Neural progenitor cell (in vitro differentiated cells): ENCODE measurements around the gene SEC61A1. TPM values are rescaled to one million over a fixed set of nuclear protein-coding genes. Genes with fewer than 3 reads are reported as not detected.

Source experiments
- DNase-seq: peaks from one replicate; pipeline ENCODE4 v3.0.0-alpha.2; 2016; ENCODE audit warnings: low spot score
- H2AFZ ChIP-seq: fragments of 200-600 bp; sonication (generic); replicated peaks from 2 replicates; pipeline ENCODE4 v1.6.1; 2016; ENCODE audit warnings: antibody characterized with exemption
- H3F3A ChIP-seq: fragments of 200-600 bp; sonication (generic); 2 replicates; pipeline ENCODE4 v1.6.1; 2016; ENCODE audit warnings: antibody characterized with exemption, low read depth
- H3K27ac ChIP-seq: fragments of 200-600 bp; sonication (generic); 2 replicates; pipeline ENCODE4 v1.5.1; 2016; ENCODE audit warnings: mild to moderate bottlenecking
- H3K27me3 ChIP-seq: fragments of 200-600 bp; sonication (generic); 2 replicates; pipeline ENCODE4 v1.6.1; 2016; ENCODE audit warnings: mild to moderate bottlenecking, moderate library complexity
- H3K36me3 ChIP-seq: fragments of 200-600 bp; sonication (generic); 2 replicates; pipeline ENCODE4 v1.5.1; 2016
- H3K4me1 ChIP-seq: fragments of 200-600 bp; sonication (generic); 2 replicates; pipeline ENCODE4 v1.6.1; 2016; ENCODE audit warnings: mixed run types
- H3K4me2 ChIP-seq: fragments of 200-600 bp; sonication (generic); 2 replicates; pipeline ENCODE4 v1.6.1; 2016
- H3K4me3 ChIP-seq: fragments of 200-600 bp; sonication (generic); 2 replicates; pipeline ENCODE4 v1.5.1; 2016
- H3K79me2 ChIP-seq: fragments of 200-600 bp; sonication (generic); 2 replicates; pipeline ENCODE4 v1.6.1; 2016; ENCODE audit warnings: low read depth
- H3K9ac ChIP-seq: fragments of 200-600 bp; sonication (generic); 2 replicates; pipeline ENCODE4 v1.6.1; 2016
- H3K9me3 ChIP-seq: fragments of 200-600 bp; sonication (generic); 2 replicates; pipeline ENCODE4 v1.5.1; 2016; ENCODE audit warnings: low read depth
- H4K20me1 ChIP-seq: fragments of 200-600 bp; sonication (generic); 2 replicates; pipeline ENCODE4 v1.6.1; 2016; ENCODE audit warnings: low read depth
- H3K27ac Mint-ChIP-seq: 3 replicates; pipeline ENCODE4 v1.8.0; 2021; ENCODE audit warnings: mixed read lengths
- H3K27me3 Mint-ChIP-seq: 2 replicates; pipeline ENCODE4 v1.8.0; 2022; ENCODE audit warnings: low read depth, mild to moderate bottlenecking, inconsistent platforms, moderate library complexity, mixed read lengths; ENCODE audit not compliant: insufficient read depth
- H3K36me3 Mint-ChIP-seq: 3 replicates; pipeline ENCODE4 v1.8.0; 2021; ENCODE audit warnings: mixed read lengths
- H3K4me1 Mint-ChIP-seq: 3 replicates; pipeline ENCODE4 v1.8.0; 2021; ENCODE audit warnings: mixed read lengths
- H3K4me3 Mint-ChIP-seq: 3 replicates; pipeline ENCODE4 v1.8.0; 2021; ENCODE audit warnings: mild to moderate bottlenecking, moderate library complexity, mixed read lengths
- H3K9me3 Mint-ChIP-seq: 3 replicates; pipeline ENCODE4 v1.8.0; 2020; ENCODE audit warnings: mixed read lengths
- CTCF ChIP-seq: fragments of 200-600 bp; sonication (generic); IDR thresholded peaks from 2 replicates; pipeline ENCODE4 v1.5.1; 2017; ENCODE audit warnings: antibody characterized with exemption, mild to moderate bottlenecking
- EZH2 ChIP-seq: fragments of 200-600 bp; sonication (generic); IDR thresholded peaks from 2 replicates; pipeline ENCODE4 v1.6.1; 2017; ENCODE audit warnings: antibody characterized with exemption, mild to moderate bottlenecking, moderate library complexity
- EZH2phosphoT487 ChIP-seq: fragments of 200-600 bp; sonication (generic); IDR thresholded peaks from 2 replicates; pipeline ENCODE4 v1.6.1; 2017; ENCODE audit warnings: antibody characterized with exemption
- total RNA-seq: library from RNA; depleted of rRNA; stranded (reverse); fragments of >200 nt; gene quantifications from 2 replicates; pipeline ENCODE4 v1.2.3, GENCODE V29; 2015; ENCODE audit warnings: low replicate concordance

The SEC61A1 gene
- total RNA-seq, 1 donor from 2014 or later = 79.1 TPM

- H3K79me2 ChIP-seq = peaks cover 3% of the 10 kb centered on the region
- no peak overlapping the region for H3K4me3 ChIP-seq
- no peaks in the 10 kb centered on the region for H3F3A ChIP-seq
- H3K9me3 ChIP-seq = no peaks in the 10 kb centered on the region
- H3K27me3 ChIP-seq = no peaks in the 10 kb centered on the region
- H3K36me3 Mint-ChIP-seq = peaks cover 41% of the 10 kb centered on the region
- no peaks in the 10 kb centered on the region for H3K4me1 Mint-ChIP-seq
- DNase-seq = no peak
- H3K36me3 ChIP-seq = peaks cover 6% of the 10 kb centered on the region
- no peak overlapping the region for H3K4me2 ChIP-seq
- no peak overlapping the region for H3K27ac ChIP-seq
- no peak overlapping the region for H3K4me3 Mint-ChIP-seq
- TF ChIP-seq EZH2 (no peak), CTCF (no peak), EZH2phosphoT487 (no peak)
- no peaks in the 10 kb centered on the region for H4K20me1 ChIP-seq
- no peak overlapping the region for H3K27ac Mint-ChIP-seq
- no peak overlapping the region for H3K9ac ChIP-seq
- no peak overlapping the region for H2AFZ ChIP-seq
- H3K27me3 Mint-ChIP-seq = peaks cover 2% of the 10 kb centered on the region
- H3K4me1 ChIP-seq = no peaks in the 10 kb centered on the region
- H3K9me3 Mint-ChIP-seq = no peaks in the 10 kb centered on the region
Observed at GRCh38 chr3:128060473-128061381, 8.5 kb downstream of the SEC61A1 start.

- no peak overlapping the region for H3K27ac Mint-ChIP-seq
- no peak overlapping the region for H3K9ac ChIP-seq
Observed at GRCh38 chr3:128062033-128062745, 10.0 kb downstream of the SEC61A1 start.

GRCh38 chr3:128063865-128064264 lies 11.6 kb downstream of the SEC61A1 start:
- H3K36me3 Mint-ChIP-seq = peaks cover 51% of the 10 kb centered on the region
- no peaks in the 10 kb centered on the region for H3K79me2 ChIP-seq

More at GRCh38 chr3:128062033-128062745, 10.0 kb downstream of the SEC61A1 start:
- TF ChIP-seq CTCF = no peak
- H2AFZ ChIP-seq = no peak overlapping the region
- no peaks in the 10 kb centered on the region for H3K27me3 ChIP-seq
- Mint-ChIP-seq H3K27me3 (peaks cover 2% of the 10 kb centered on the region), H3K9me3 (no peaks in the 10 kb centered on the region), H3K4me3 (no peak overlapping the region), H3K36me3 (peaks cover 47% of the 10 kb centered on the region), H3K4me1 (no peaks in the 10 kb centered on the region)
- no peak overlapping the region for H3K4me2 ChIP-seq
- H3K36me3 ChIP-seq = peaks cover 6% of the 10 kb centered on the region
- H4K20me1 ChIP-seq = no peaks in the 10 kb centered on the region
- H3K4me1 ChIP-seq = no peaks in the 10 kb centered on the region
- peaks cover under 1% of the 10 kb centered on the region for H3K79me2 ChIP-seq
- H3K4me3 ChIP-seq = no peak overlapping the region
- H3K9me3 ChIP-seq = no peaks in the 10 kb centered on the region
- DNase-seq = no peak
- no peak overlapping the region for H3K27ac ChIP-seq
- peaks cover 4% of the 10 kb centered on the region for H3F3A ChIP-seq

More at GRCh38 chr3:128063865-128064264, 11.6 kb downstream of the SEC61A1 start:
- Histone ChIP-seq H3F3A (peaks cover 10% of the 10 kb centered on the region), H3K36me3 (peaks cover 6% of the 10 kb centered on the region), H3K27ac (no peak overlapping the region), H3K9ac (no peak overlapping the region), H4K20me1 (peaks cover 9% of the 10 kb centered on the region), H2AFZ (no peak overlapping the region), H3K9me3 (no peaks in the 10 kb centered on the region), H3K4me1 (no peaks in the 10 kb centered on the region), H3K4me2 (no peak overlapping the region), H3K4me3 (no peak overlapping the region), H3K27me3 (no peaks in the 10 kb centered on the region)
- Mint-ChIP-seq H3K27ac (peak overlapping the region; percentile 17), H3K9me3 (no peaks in the 10 kb centered on the region), H3K4me1 (no peaks in the 10 kb centered on the region), H3K4me3 (no peak overlapping the region), H3K27me3 (peaks cover 2% of the 10 kb centered on the region)
- no peak for TF ChIP-seq CTCF
- no peak for TF ChIP-seq EZH2
- no peak for TF ChIP-seq EZH2phosphoT487
- DNase-seq = no peak
